HG03442 (cell line): Measurements from ENCODE around the gene CD101.

Source experiments
- ATAC-seq: cut with Tn5 transposase; IDR thresholded peaks from one replicate; pipeline ENCODE4 v1.9.1; 2021; ENCODE audit warnings: mild to moderate bottlenecking, moderate library complexity; ENCODE audit not compliant: unreplicated experiment

The CD101 gene

GRCh38 chr1:117049857-117050256 is 48.3 kb downstream of the CD101 start:
- ATAC-seq, result no peak

GRCh38 chr1:117051224-117052064 is 49.9 kb downstream of the CD101 start:
- ATAC-seq, result peak; percentile 85

- ATAC-seq, result no peak
Observed at GRCh38 chr1:117054068-117054467, 52.5 kb downstream of the CD101 start.

GRCh38 chr1:117058810-117059209 is 57.2 kb downstream of the CD101 start:
- ATAC-seq, result no peak

GRCh38 chr1:117059334-117059677 is 57.7 kb downstream of the CD101 start:
- ATAC-seq, result peak; percentile 23

GRCh38 chr1:117059678-117060440 is 58.3 kb downstream of the CD101 start, which contains the start of gene TTF2:
TTF2 (plus strand) TSS chr1:117060326; CDS start chr1:117060347, 21 bp downstream.
- ATAC-seq, result peak; percentile 92

- ATAC-seq, result peak; percentile 3
Observed at GRCh38 chr1:117060441-117061317, 59.1 kb downstream of the CD101 start.

GRCh38 chr1:117061986-117062415 is 60.4 kb downstream of the CD101 start:
- peak; percentile 26 for ATAC-seq

GRCh38 chr1:117066367-117066766 is 64.8 kb downstream of the CD101 start:
- no peak for ATAC-seq

GRCh38 chr1:117067533-117068370 is 66.2 kb downstream of the CD101 start:
- ATAC-seq, result peak; percentile 67

- ATAC-seq, result no peak
Observed at GRCh38 chr1:117068580-117068979, 67.0 kb downstream of the CD101 start.

GRCh38 chr1:117069220-117069844 is 67.8 kb downstream of the CD101 start:
- no peak for ATAC-seq

- peak; percentile 53 for ATAC-seq
Observed at GRCh38 chr1:117070124-117070523, 68.6 kb downstream of the CD101 start.

GRCh38 chr1:117076648-117077047 is 75.1 kb downstream of the CD101 start:
- no peak for ATAC-seq

GRCh38 chr1:117077267-117077666 is 75.7 kb downstream of the CD101 start:
- ATAC-seq, result no peak

- no peak for ATAC-seq
Observed at GRCh38 chr1:117079737-117080136, 78.2 kb downstream of the CD101 start.

GRCh38 chr1:117084231-117084630 is 82.7 kb downstream of the CD101 start:
- no peak for ATAC-seq
